Measurements from ENCODE around the gene EXOC3L1. TPM values are rescaled to one million over a fixed set of nuclear protein-coding genes. Genes with fewer than 3 reads are reported as not detected.
A peak's percentile ranks its signal among the peaks of the same experiment; 100 is the strongest.

EXOC3L1 gene
- total RNA-seq, 1 experiment from 2014 or later = 0.30 TPM

GRCh38 chr16:67227567-67227921 lies 37.6 kb upstream of the EXOC3L1 start:
- ChIA-PET RAD21 (ENCODE audit: low non-redundant PET in 1 of 2, low total read pairs in 2 of 2, uncharacterized antibody in 2 of 2, unreplicated experiment in 2 of 2) (no interaction called here), POLR2A (interaction anchor here (0.8 to 1.6 kb wide), 8 partner anchors 9 to 57 kb away, joined by 3 to 13 read pairs (median 4); partner anchors contain the start of genes FHOD1 and NOL3), CTCF (interaction anchor here (1.0 to 2.5 kb wide), 5 partner anchors 9 to 254 kb away, joined by 3 to 10 read pairs (median 9); partner anchors contain the start of gene ATP6V0D1)
- H3K4me3 ChIP-seq (replicated peaks in 1 of 2; ENCODE audit: low read depth in 1 of 2, low read length in 2 of 2) = peak overlapping the region; percentile 80 to 88
- H3K79me2 ChIP-seq (ENCODE audit: insufficient read depth, low read length) = peaks cover 18% of the 10 kb centered on the region
- ATAC-seq (no peak), DNase-seq (ENCODE audit: low read depth, low spot score) (no peak)
- TF ChIP-seq ZBTB33 (IDR thresholded peaks at IDR 0.05; ENCODE audit: extremely low read depth, insufficient replicate concordance, low read length) = no peak
- no peak for TF ChIP-seq TCF7L2 (IDR thresholded peaks at IDR 0.05; ENCODE audit: borderline replicate concordance, extremely low read depth, insufficient read depth, insufficient read length)
- TF ChIP-seq JUND (IDR thresholded peaks at IDR 0.05) = no peak
- TF ChIP-seq EGR1 (IDR thresholded peaks at IDR 0.05; ENCODE audit: low read depth) = no peak
- TF ChIP-seq ATF3 (IDR thresholded peaks at IDR 0.05) = no peak
- TF ChIP-seq CBX3 (IDR thresholded peaks at IDR 0.05; ENCODE audit: low read depth) = no peak
- TF ChIP-seq ZFX (IDR thresholded peaks at IDR 0.05) = no peak
- no peak for TF ChIP-seq RAD21 (IDR thresholded peaks at IDR 0.05; ENCODE audit: low read depth)
- no peak for TF ChIP-seq EZH2 (IDR thresholded peaks at IDR 0.05)
- no peak for TF ChIP-seq SRF (IDR thresholded peaks at IDR 0.05; ENCODE audit: low read depth)
- BruUV-seq (replicated peaks) = no TSS peak
- H3K27me3 ChIP-seq (ENCODE audit: insufficient read depth, low read length) = no peaks in the 10 kb centered on the region
- no peak overlapping the region for H2AFZ ChIP-seq (ENCODE audit: low read depth, low read length, poor library complexity, severe bottlenecking)
- intact Hi-C loops (cut with micrococcal nuclease) = no loop called here
- H3K9ac ChIP-seq (ENCODE audit: low read length) = peak overlapping the region; percentile 80
- H4K20me1 ChIP-seq (ENCODE audit: insufficient read depth) = no peaks in the 10 kb centered on the region
- H3K36me3 ChIP-seq (ENCODE audit: control insufficient read depth in 1 of 2, insufficient read depth in 2 of 2, low read length in 2 of 2) = peaks cover 18 to 36% of the 10 kb centered on the region in 2 experiments; a peak in 3 of 4 replicates
- peak overlapping the region; percentile 48 for H3K27ac ChIP-seq (ENCODE audit: low read depth, low read length)
- peaks cover 6 to 18% of the 10 kb centered on the region in 2 experiments; a peak in 3 of 4 replicates for H3K4me1 ChIP-seq (ENCODE audit: control insufficient read depth in 1 of 2, insufficient read depth in 2 of 2, low read length in 2 of 2)
- no peaks in the 10 kb centered on the region for H3K9me3 ChIP-seq (ENCODE audit: control insufficient read depth in 1 of 2, insufficient read depth in 1 of 2, low read depth in 1 of 2, low read length in 2 of 2)
- peak overlapping the region; percentile 88 for H3K4me2 ChIP-seq (ENCODE audit: low read length)
- no peaks in the 10 kb centered on the region for H3K9me2 ChIP-seq (ENCODE audit: insufficient read depth)

Data from HCT116 (cell line).